GM12878 (cell line): ENCODE data around the gene SDHAF2.

Experiments
- BRCA1 ChIP-seq: IDR thresholded peaks from 2 replicates; pipeline ENCODE4 v1.6.1; 2011; ENCODE audit warnings: low read depth, low read length, improper control_type of control experiment
- CTCF ChIP-seq, 3 experiments: IDR thresholded peaks in 2 of 3; conservative IDR thresholded peaks in 1 of 3; 2 replicates each; pipeline ENCODE4 v1.5.1; 2011; ENCODE audit warnings: low read depth in 3 of 3, low read length in 3 of 3, mild to moderate bottlenecking in 3 of 3, control low read depth in 2 of 3, moderate library complexity in 2 of 3, inconsistent platforms in 1 of 3, mixed read lengths in 1 of 3; ENCODE audit not compliant: control insufficient read depth in 2 of 3, insufficient read depth in 1 of 3; ENCODE audit errors: extremely low read depth in 1 of 3
- ETV6 ChIP-seq, 2 experiments: fragments of 450-650 bp in 1 of 2; IDR thresholded peaks in 1 of 2; conservative IDR thresholded peaks in 1 of 2; 2 replicates each; pipeline ENCODE4 v1.6.1; 2014; ENCODE audit warnings: antibody characterized with exemption in 1 of 2, borderline replicate concordance in 1 of 2, low read depth in 1 of 2, mild to moderate bottlenecking in 1 of 2, moderate library complexity in 1 of 2
- LARP7 ChIP-seq: fragments of 450-650 bp; IDR thresholded peaks from 2 replicates; pipeline ENCODE4 v1.6.1; 2017; ENCODE audit warnings: mild to moderate bottlenecking
- MXI1 ChIP-seq: fragments of 150-350 bp; IDR thresholded peaks from 2 replicates; pipeline ENCODE4 v1.6.1; 2011; ENCODE audit warnings: low read depth, mild to moderate bottlenecking, inconsistent platforms, low read length, improper control_type of control experiment
- NR2C2 ChIP-seq: IDR thresholded peaks from 2 replicates; pipeline ENCODE4 v1.6.1; 2011; ENCODE audit warnings: borderline replicate concordance, low read depth; ENCODE audit not compliant: control insufficient read depth, insufficient read length
- PKNOX1 ChIP-seq: fragments of 450-650 bp; IDR thresholded peaks from 2 replicates; pipeline ENCODE4 v1.6.1; 2016; ENCODE audit warnings: mild to moderate bottlenecking
- POLR2AphosphoS5 ChIP-seq: IDR thresholded peaks from 2 replicates; pipeline ENCODE4 v1.6.1; 2011; ENCODE audit warnings: mild to moderate bottlenecking, low read length, inconsistent platforms
- RAD21 ChIP-seq: IDR thresholded peaks from 2 replicates; pipeline ENCODE4 v1.6.1; 2011; ENCODE audit warnings: mild to moderate bottlenecking, low read depth, low read length, moderate library complexity; ENCODE audit not compliant: insufficient read depth
- RCOR1 ChIP-seq: conservative IDR thresholded peaks from 2 replicates; pipeline ENCODE4 v1.6.1; 2012; ENCODE audit warnings: low read depth, low read length, improper control_type of control experiment
- REST ChIP-seq: IDR thresholded peaks from 2 replicates; pipeline ENCODE4 v1.6.1; 2012; ENCODE audit warnings: mild to moderate bottlenecking, low read depth, low read length
- TBL1XR1 ChIP-seq: IDR thresholded peaks from 2 replicates; pipeline ENCODE4 v1.6.1; 2012; ENCODE audit warnings: low read depth, low read length, improper control_type of control experiment
- ZBTB4 ChIP-seq: fragments of 450-650 bp; formaldehyde crosslinking; IDR thresholded peaks from 2 replicates; pipeline ENCODE4 v1.4.0; 2022; ENCODE audit warnings: mild to moderate bottlenecking, moderate library complexity

- no peak for TF ChIP-seq NR2C2
- TF ChIP-seq ZBTB4 (CRISPR knock-in tag) = no peak
- no peak for TF ChIP-seq BRCA1
- no peak for TF ChIP-seq CTCF (IDR thresholded peaks at IDR 0.05 in 2 of 3, conservative IDR thresholded peaks at IDR 0.05 in 1 of 3; ENCODE audit: control insufficient read depth in 2 of 3, extremely low read depth in 1 of 3, insufficient read depth in 1 of 3, low read depth in 3 of 3, low read length in 3 of 3)
- no peak for TF ChIP-seq RCOR1
- TF ChIP-seq MXI1 = no peak
- no peak for TF ChIP-seq PKNOX1
- TF ChIP-seq REST = no peak
- no peak for TF ChIP-seq ETV6 (conservative IDR thresholded peaks at IDR 0.05 in 1 of 2, IDR thresholded peaks at IDR 0.05 in 1 of 2; ENCODE audit: borderline replicate concordance in 1 of 2, low read depth in 1 of 2)
- no peak for TF ChIP-seq LARP7
- TF ChIP-seq TBL1XR1 = no peak
- TF ChIP-seq POLR2AphosphoS5 = no peak
- no peak for TF ChIP-seq RAD21
Measured at GRCh38 chr11:61473370-61474012, 43.6 kb downstream of the SDHAF2 start.
